Naive thymus-derived CD4-positive, alpha-beta T cell (primary cell): ENCODE measurements around the gene HRAS. TPM values are rescaled to one million over a fixed set of nuclear protein-coding genes. Genes with fewer than 3 reads are reported as not detected.

Experiments
- ATAC-seq: fragments of 150-1000 bp; cut with Tn5 transposase; 2 replicates; pipeline ENCODE4 v1.10.0; 2021; ENCODE audit warnings: mild to moderate bottlenecking, moderate library complexity
- CTCF ChIA-PET: fragments of 350-600 bp; sonication (Branson Sonifier 250); formaldehyde crosslinking; loops from one replicate; lab custom pipeline; 2021; ENCODE audit warnings: antibody characterized with exemption; lab: Charles Lee
- POLR2A ChIA-PET: fragments of 350-600 bp; sonication (Branson Sonifier 250); formaldehyde crosslinking; loops from one replicate; lab custom pipeline; 2021; ENCODE audit warnings: antibody characterized with exemption, inconsistent platforms; lab: Charles Lee
- DNase-seq, 9 donors: peaks; one replicate each; pipeline versions ENCODE4 v3.0.0 to v3.0.0-alpha.2; 2020 to 2022; ENCODE audit warnings: mixed read lengths in 1 of 9
- H3K27ac ChIP-seq: one replicate; pipeline ENCODE4 v1.7.0; 2013; ENCODE audit warnings: mild to moderate bottlenecking, low read depth, low read length, moderate library complexity
- H3K27me3 ChIP-seq, 2 donors: one replicate each; pipeline ENCODE4 v1.7.0; 2013; ENCODE audit warnings: low read length in 2 of 2, mild to moderate bottlenecking in 2 of 2, moderate library complexity in 2 of 2; ENCODE audit not compliant: control insufficient read depth in 2 of 2, insufficient read depth in 2 of 2
- H3K36me3 ChIP-seq, 3 experiments: 1 replicate in 2 of 3; 2 replicates in 1 of 3; pipeline ENCODE4 v1.7.0; 2013; ENCODE audit warnings: low read length in 3 of 3, mild to moderate bottlenecking in 3 of 3, moderate library complexity in 1 of 3; ENCODE audit not compliant: insufficient read depth in 3 of 3, control insufficient read depth in 2 of 3
- H3K4me1 ChIP-seq, 2 donors: one replicate each; pipeline ENCODE4 v1.7.0; 2013; ENCODE audit warnings: low read length in 2 of 2, mild to moderate bottlenecking in 2 of 2, moderate library complexity in 1 of 2; ENCODE audit not compliant: control insufficient read depth in 2 of 2, insufficient read depth in 2 of 2
- H3K4me3 ChIP-seq: 2 replicates; pipeline ENCODE4 v1.7.0; 2013; ENCODE audit warnings: mild to moderate bottlenecking, low read length
- H3K9me3 ChIP-seq, 3 experiments: 1 replicate in 2 of 3; 2 replicates in 1 of 3; pipeline ENCODE4 v1.7.0; 2013; ENCODE audit warnings: low read length in 3 of 3; ENCODE audit not compliant: control insufficient read depth in 2 of 3
- H3K27ac Mint-ChIP-seq, 9 donors: one replicate each; pipeline ENCODE4 v1.8.0; 2020 to 2022; ENCODE audit warnings: mixed read lengths in 9 of 9, mild to moderate bottlenecking in 8 of 9, moderate library complexity in 5 of 9, inconsistent platforms in 2 of 9
- H3K27me3 Mint-ChIP-seq, 5 donors: one replicate each; pipeline ENCODE4 v1.8.0; 2021 to 2022; ENCODE audit warnings: mixed read lengths in 5 of 5, mild to moderate bottlenecking in 1 of 5
- H3K36me3 Mint-ChIP-seq, 5 donors: one replicate each; pipeline ENCODE4 v1.8.0; 2020 to 2022; ENCODE audit warnings: mixed read lengths in 5 of 5, mild to moderate bottlenecking in 3 of 5, inconsistent platforms in 1 of 5
- H3K4me1 Mint-ChIP-seq, 7 donors: one replicate each; pipeline ENCODE4 v1.8.0; 2020 to 2022; ENCODE audit warnings: mixed read lengths in 7 of 7, mild to moderate bottlenecking in 3 of 7, inconsistent platforms in 1 of 7
- H3K4me3 Mint-ChIP-seq, 10 donors: one replicate each; pipeline ENCODE4 v1.8.0; 2020 to 2022; ENCODE audit warnings: mild to moderate bottlenecking in 10 of 10, mixed read lengths in 10 of 10, moderate library complexity in 6 of 10, inconsistent platforms in 2 of 10
- H3K9me3 Mint-ChIP-seq, 11 donors: one replicate each; pipeline ENCODE4 v1.8.0; 2020 to 2022; ENCODE audit warnings: mixed read lengths in 11 of 11, mild to moderate bottlenecking in 4 of 11, inconsistent platforms in 1 of 11, moderate library complexity in 1 of 11
- intact Hi-C, 2 donors: fragments of 100-400 bp; cut with micrococcal nuclease; formaldehyde crosslinking; loops; one replicate each; pipeline ENCODE4 v1.15.1; 2023
- polyA plus RNA-seq, 2 donors: library from polyadenylated mRNA; unstranded; fragments of 300-500 nt; fragmentation: Illumina TruSeq; gene quantifications; one replicate each; pipeline ENCODE4 v1.2.3, GENCODE V29; 2021
- total RNA-seq, 6 experiments: library from RNA in 5 of 6; stranded (reverse) in 5 of 6; gene quantifications; 1 replicate in 5 of 6; 2 replicates in 1 of 6; pipeline ENCODE4 v1.2.3 and lab custom pipeline; 2021 to 2026

HRAS gene
- total and polyA plus RNA-seq, 7 experiments from 2014 or later = 12.6 to 52.0 (median 29.0) TPM

- Mint-ChIP-seq H3K27ac (no peak overlapping the region), H3K4me3 (no peak overlapping the region), H3K4me1 (no peaks in the 10 kb centered on the region), H3K9me3 (no peaks in the 10 kb centered on the region), H3K27me3 (no peaks in the 10 kb centered on the region), H3K36me3 (peaks cover 0 to 4% (median 0%) of the 10 kb centered on the region in 5 donors)
- intact Hi-C loops = no loop called here
- ChIA-PET CTCF (no interaction called here), POLR2A (no interaction called here)
- no peaks in the 10 kb centered on the region for H3K9me3 ChIP-seq
- no peak overlapping the region for H3K4me3 ChIP-seq
- DNase-seq (no peak), ATAC-seq (no peak)
- peaks cover 0 to 42% (median 0%) of the 10 kb centered on the region in 3 experiments for H3K36me3 ChIP-seq
- H3K27me3 ChIP-seq = no peaks in the 10 kb centered on the region
- H3K4me1 ChIP-seq = no peaks in the 10 kb centered on the region
- H3K27ac ChIP-seq = no peak overlapping the region
Observed at GRCh38 chr11:489610-490185, 45.7 kb downstream of the HRAS start.

GRCh38 chr11:488992-489391 lies 46.4 kb downstream of the HRAS start:
- ATAC-seq (no peak), DNase-seq (no peak)
- Histone ChIP-seq H3K9me3 (no peaks in the 10 kb centered on the region), H3K4me1 (no peaks in the 10 kb centered on the region), H3K36me3 (peaks cover 0 to 35% (median 0%) of the 10 kb centered on the region in 3 experiments), H3K27ac (no peak overlapping the region), H3K4me3 (no peak overlapping the region), H3K27me3 (no peaks in the 10 kb centered on the region)
- H3K36me3 Mint-ChIP-seq = no peaks in the 10 kb centered on the region
- H3K4me3 Mint-ChIP-seq = no peak overlapping the region
- H3K27me3 Mint-ChIP-seq = no peaks in the 10 kb centered on the region
- no peaks in the 10 kb centered on the region for H3K9me3 Mint-ChIP-seq
- intact Hi-C loops = no loop called here
- CTCF ChIA-PET = no interaction called here
- POLR2A ChIA-PET = no interaction called here
- H3K4me1 Mint-ChIP-seq = no peaks in the 10 kb centered on the region
- no peak overlapping the region for H3K27ac Mint-ChIP-seq

DNA sequence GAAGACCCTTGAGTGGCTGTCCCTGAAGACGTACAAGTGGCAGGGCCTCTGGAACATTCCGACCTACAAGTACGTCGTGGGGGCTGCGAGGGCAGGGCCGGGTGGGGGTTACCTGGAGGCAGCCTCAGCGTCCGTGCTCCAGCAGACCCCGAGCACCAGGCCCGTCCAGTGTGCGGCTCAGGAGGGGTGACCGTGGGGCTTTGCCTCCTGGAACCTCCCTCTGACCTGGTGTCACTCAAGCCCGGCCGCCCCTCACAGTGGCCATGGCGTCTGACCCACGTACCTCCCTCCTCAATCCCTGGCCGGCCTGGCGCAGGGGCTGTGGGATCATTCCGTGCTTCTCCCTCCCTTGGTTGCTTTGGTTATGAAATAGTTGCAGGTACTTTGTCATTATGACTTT lies 46.8 kb downstream of the HRAS start:
- no peak for ATAC-seq

GRCh38 chr11:488062-488461 lies 47.3 kb downstream of the HRAS start:
- POLR2A ChIA-PET = no interaction called here
- intact Hi-C loops = no loop called here
- no peaks in the 10 kb centered on the region for H3K27me3 ChIP-seq
- no peaks in the 10 kb centered on the region for H3K36me3 Mint-ChIP-seq
- H3K27ac ChIP-seq = no peak overlapping the region
- H3K27ac Mint-ChIP-seq = no peak overlapping the region
- H3K9me3 ChIP-seq = no peaks in the 10 kb centered on the region
- H3K27me3 Mint-ChIP-seq = no peaks in the 10 kb centered on the region
- H3K4me3 ChIP-seq = no peak overlapping the region
- no peak for ATAC-seq
- no peaks in the 10 kb centered on the region for H3K9me3 Mint-ChIP-seq
- DNase-seq = no peak
- no peaks in the 10 kb centered on the region for H3K4me1 Mint-ChIP-seq
- CTCF ChIA-PET = no interaction called here
- H3K4me1 ChIP-seq = no peaks in the 10 kb centered on the region
- no peak overlapping the region for H3K4me3 Mint-ChIP-seq
- peaks cover 0 to 28% (median 0%) of the 10 kb centered on the region in 3 experiments for H3K36me3 ChIP-seq

More for the DNA sequence above, 46.8 kb downstream of the HRAS start:
- ChIA-PET CTCF (no interaction called here), POLR2A (no interaction called here)
- no peaks in the 10 kb centered on the region for H3K36me3 Mint-ChIP-seq
- H3K36me3 ChIP-seq = peaks cover 0 to 32% (median 0%) of the 10 kb centered on the region in 3 experiments
- intact Hi-C loops = no loop called here
- no peak overlapping the region for H3K27ac Mint-ChIP-seq
- H3K4me3 ChIP-seq = no peak overlapping the region
- H3K4me1 ChIP-seq = no peaks in the 10 kb centered on the region
- DNase-seq = no peak
- H3K27me3 ChIP-seq = no peaks in the 10 kb centered on the region
- H3K27ac ChIP-seq = no peak overlapping the region
- no peaks in the 10 kb centered on the region for H3K27me3 Mint-ChIP-seq
- no peaks in the 10 kb centered on the region for H3K4me1 Mint-ChIP-seq
- no peaks in the 10 kb centered on the region for H3K9me3 Mint-ChIP-seq
- no peaks in the 10 kb centered on the region for H3K9me3 ChIP-seq
- no peak overlapping the region for H3K4me3 Mint-ChIP-seq

DNA sequence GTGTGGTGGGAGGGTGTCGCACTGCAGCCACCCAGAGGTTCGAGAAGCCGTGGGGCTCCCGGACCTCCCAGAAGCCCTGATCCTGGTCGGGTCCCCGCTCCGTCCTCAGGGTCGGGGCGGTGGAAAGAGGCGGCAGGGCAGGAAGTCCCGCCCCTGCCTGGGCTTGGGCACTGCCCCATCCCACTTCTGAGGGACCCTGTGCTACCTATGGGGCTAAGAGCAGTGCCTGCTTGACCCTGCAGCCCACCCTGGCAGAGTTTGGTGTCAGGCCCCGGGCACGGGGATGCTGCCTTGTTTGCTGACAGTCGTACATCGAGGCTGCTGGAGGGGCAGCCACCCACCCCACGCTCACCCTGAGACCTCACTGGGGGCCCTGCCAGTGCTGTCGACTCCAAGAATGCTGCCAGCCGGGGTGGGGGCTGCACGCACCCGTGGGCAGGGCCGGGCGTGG lies 47.8 kb downstream of the HRAS start:
- no peaks in the 10 kb centered on the region for H3K27me3 Mint-ChIP-seq
- intact Hi-C loops = no loop called here
- no peaks in the 10 kb centered on the region for H3K4me1 Mint-ChIP-seq
- Histone ChIP-seq H3K27ac (no peak overlapping the region), H3K4me1 (no peaks in the 10 kb centered on the region), H3K4me3 (no peak overlapping the region), H3K36me3 (peaks cover 0 to 25% (median 0%) of the 10 kb centered on the region in 3 experiments), H3K9me3 (no peaks in the 10 kb centered on the region), H3K27me3 (no peaks in the 10 kb centered on the region)
- no peak for ATAC-seq
- POLR2A ChIA-PET = no interaction called here
- no peaks in the 10 kb centered on the region for H3K36me3 Mint-ChIP-seq
- H3K9me3 Mint-ChIP-seq = no peaks in the 10 kb centered on the region
- CTCF ChIA-PET = no interaction called here
- no peak overlapping the region for H3K4me3 Mint-ChIP-seq
- H3K27ac Mint-ChIP-seq = no peak overlapping the region
- no peak for DNase-seq

DNA sequence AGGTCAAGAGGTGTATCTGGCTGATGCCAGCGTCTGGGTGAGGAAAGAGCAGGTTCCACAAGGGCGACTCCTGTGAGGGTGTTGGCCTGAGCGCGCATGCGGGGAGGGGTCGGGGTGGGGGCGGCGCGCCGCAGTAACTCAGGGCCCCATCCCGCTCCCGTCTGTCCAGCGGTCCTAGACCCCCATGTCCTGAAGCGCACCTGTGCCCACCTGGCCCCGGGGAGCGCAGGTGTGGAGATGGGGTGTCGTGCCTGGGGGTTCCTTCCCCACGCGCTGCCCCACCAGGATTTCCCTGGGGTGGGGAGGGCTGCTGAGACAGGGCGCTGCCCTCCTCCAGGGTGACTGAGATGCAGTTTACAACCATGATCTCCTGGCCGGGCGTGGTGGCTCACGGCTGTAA lies 49.2 kb downstream of the HRAS start:
- Histone ChIP-seq H3K27me3 (no peaks in the 10 kb centered on the region), H3K4me3 (no peak overlapping the region), H3K36me3 (peaks cover 0 to 23% (median 0%) of the 10 kb centered on the region in 3 experiments), H3K27ac (no peak overlapping the region), H3K4me1 (no peaks in the 10 kb centered on the region), H3K9me3 (no peaks in the 10 kb centered on the region)
- H3K27me3 Mint-ChIP-seq = no peaks in the 10 kb centered on the region
- ATAC-seq (no peak), DNase-seq (no peak)
- no peaks in the 10 kb centered on the region for H3K4me1 Mint-ChIP-seq
- no peaks in the 10 kb centered on the region for H3K9me3 Mint-ChIP-seq
- POLR2A ChIA-PET = no interaction called here
- intact Hi-C loops = no loop called here
- CTCF ChIA-PET = no interaction called here
- peaks cover 0 to 4% (median 0%) of the 10 kb centered on the region in 5 donors for H3K36me3 Mint-ChIP-seq
- no peak overlapping the region for H3K27ac Mint-ChIP-seq
- no peak overlapping the region for H3K4me3 Mint-ChIP-seq

DNA sequence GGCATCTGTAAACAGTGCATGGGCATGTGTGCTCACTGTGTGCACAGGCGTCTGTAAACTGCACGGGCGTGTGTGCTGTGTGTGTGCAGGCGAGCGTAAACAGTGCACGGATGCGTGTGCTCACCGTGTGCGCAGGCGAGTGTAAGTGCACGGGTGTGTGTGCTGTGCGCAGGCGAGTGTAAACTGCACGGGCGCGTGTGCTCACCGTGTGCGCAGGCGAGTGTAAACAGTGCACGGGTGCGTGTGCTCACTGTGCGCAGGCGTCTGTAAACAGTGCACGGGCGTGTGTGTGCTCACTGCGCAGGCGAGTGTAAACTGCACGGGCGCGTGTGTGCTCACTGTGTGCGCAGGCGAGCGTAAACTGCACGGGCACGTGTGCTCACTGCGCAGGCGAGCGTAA lies 50.8 kb downstream of the HRAS start:
- H3K4me1 Mint-ChIP-seq = no peaks in the 10 kb centered on the region
- CTCF ChIA-PET = no interaction called here

More for the DNA sequence above, 50.8 kb downstream of the HRAS start:
- peaks cover 0 to 8% (median 0%) of the 10 kb centered on the region in 3 experiments for H3K36me3 ChIP-seq
- Mint-ChIP-seq H3K9me3 (no peaks in the 10 kb centered on the region), H3K36me3 (peaks cover 0 to 7% (median 0%) of the 10 kb centered on the region in 5 donors), H3K27me3 (no peaks in the 10 kb centered on the region), H3K4me3 (no peak overlapping the region), H3K27ac (no peak overlapping the region)
- no peaks in the 10 kb centered on the region for H3K4me1 ChIP-seq
- DNase-seq = no peak
- no peaks in the 10 kb centered on the region for H3K9me3 ChIP-seq
- no peak for ATAC-seq
- no peak overlapping the region for H3K4me3 ChIP-seq
- intact Hi-C loops = no loop called here
- no peaks in the 10 kb centered on the region for H3K27me3 ChIP-seq
- POLR2A ChIA-PET = no interaction called here
- H3K27ac ChIP-seq = no peak overlapping the region
